VCaP (cell line): ENCODE results near the gene HECA.

Experiments
- H3K27ac ChIP-seq: fragments of 450-650 bp; 2 replicates; pipeline ENCODE4 v1.5.1; 2017
- CTCF ChIP-seq: fragments of 450-650 bp; conservative IDR thresholded peaks from 2 replicates; pipeline ENCODE4 v1.5.1; 2017; ENCODE audit warnings: mild to moderate bottlenecking, moderate library complexity

HECA gene

GRCh38 chr6:139174961-139175360 is 40.1 kb downstream of the HECA start:
- peak overlapping the region; percentile 55; the same call in 1 of the 2 replicates for H3K27ac ChIP-seq
- TF ChIP-seq CTCF: no peak

GRCh38 chr6:139175389-139175948 is 40.6 kb downstream of the HECA start:
- no peak for TF ChIP-seq CTCF
- H3K27ac ChIP-seq: no peak overlapping the region; the same call in 1 of the 2 replicates

- TF ChIP-seq CTCF: no peak
- no peak overlapping the region for H3K27ac ChIP-seq
These were observed 46.4 kb downstream of the HECA start for GRCh38 chr6:139181236-139181635.

GRCh38 chr6:139184047-139184446 is 49.2 kb downstream of the HECA start:
- TF ChIP-seq CTCF: no peak

GRCh38 chr6:139184459-139184858 is 49.6 kb downstream of the HECA start:
- no peak overlapping the region for H3K27ac ChIP-seq
- no peak for TF ChIP-seq CTCF

More at GRCh38 chr6:139184047-139184446, 49.2 kb downstream of the HECA start:
- no peak overlapping the region for H3K27ac ChIP-seq

- TF ChIP-seq CTCF: no peak
- H3K27ac ChIP-seq: no peak overlapping the region
These were observed 51.4 kb downstream of the HECA start for GRCh38 chr6:139186242-139186641.

- no peak for TF ChIP-seq CTCF
- no peak overlapping the region for H3K27ac ChIP-seq
These were observed 51.8 kb downstream of the HECA start for GRCh38 chr6:139186692-139187091.
